Measurements from ENCODE around the gene HOXA4.
A peak's percentile ranks its signal among the peaks of the same experiment; 100 is the strongest.

HOXA4 gene

DNA sequence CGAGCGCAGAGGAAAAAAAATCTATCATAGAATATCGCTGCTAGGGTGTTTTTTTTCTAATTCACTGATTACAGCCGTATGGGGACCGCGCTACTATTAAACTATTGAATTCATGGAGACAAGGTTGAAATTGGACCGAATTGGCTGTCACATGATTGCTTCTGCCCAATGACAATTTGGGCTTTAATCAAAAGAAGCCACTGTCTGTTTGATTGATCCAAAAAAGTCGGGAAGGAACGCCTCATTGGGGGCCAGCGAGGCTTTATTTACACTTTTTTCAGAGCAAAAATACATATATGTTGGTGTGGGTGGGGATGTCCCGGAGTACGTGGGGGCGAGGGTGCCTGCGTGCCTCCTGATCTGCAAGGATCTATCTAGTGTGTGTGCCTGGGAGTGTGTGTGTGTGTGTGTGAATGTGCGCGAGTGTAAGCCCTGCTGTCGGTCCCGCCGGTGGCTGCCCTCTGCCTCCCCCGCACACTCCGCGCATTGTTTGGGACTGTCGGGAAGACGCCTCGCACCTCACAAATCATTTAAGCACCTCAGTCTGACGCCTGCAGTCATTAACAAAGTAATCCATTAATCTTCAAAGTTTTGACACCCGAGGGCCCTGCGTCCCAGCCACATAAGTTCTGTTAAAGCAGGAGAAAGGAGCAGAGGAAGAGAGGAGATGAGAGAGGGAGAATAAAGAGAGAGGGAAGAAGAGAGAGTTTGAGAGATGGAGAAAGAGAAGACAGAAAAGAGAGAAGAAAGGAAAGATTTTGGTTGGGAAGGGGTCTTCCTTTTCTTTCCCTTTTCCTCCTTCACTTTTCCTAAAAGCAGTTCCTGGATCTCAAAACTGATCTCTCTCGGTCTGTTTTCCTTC, 27.7 kb downstream of the HOXA4 start, which contains the start of gene HOXA2:
HOXA2 (minus strand) TSS at position 103 of the 862 bp plus-strand sequence. CDS start 183 bp downstream, outside the sequence.
- DNase-seq, result no peak

GRCh38 chr7:27101957-27102580, 28.5 kb downstream of the HOXA4 start:
- no peak for DNase-seq

GRCh38 chr7:27101171-27101956, 29.2 kb downstream of the HOXA4 start:
- no peak for DNase-seq

DNA sequence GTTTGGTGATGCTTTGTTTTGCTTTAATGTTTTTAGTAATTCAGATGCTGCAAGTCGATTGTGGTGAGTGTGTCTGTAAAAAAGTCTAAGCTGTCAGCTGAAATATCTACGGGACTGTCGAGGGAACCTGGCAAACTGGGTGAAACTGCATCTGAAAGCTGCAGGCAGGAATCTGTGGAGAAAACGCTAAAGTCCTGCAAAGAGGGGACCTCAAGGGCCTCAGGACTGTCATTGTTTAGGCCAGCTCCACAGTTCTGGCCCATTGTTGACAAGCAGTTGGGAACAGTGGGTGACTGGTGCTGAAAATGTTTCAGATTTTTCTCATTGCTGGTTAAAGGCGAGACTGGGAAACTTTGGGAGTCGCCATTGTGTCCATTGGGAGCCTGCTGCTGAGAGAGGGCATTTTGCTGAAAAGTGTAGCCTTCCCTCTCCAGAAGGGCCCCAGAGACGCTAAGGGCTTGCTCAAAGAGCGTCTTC, 29.8 kb downstream of the HOXA4 start:
- no peak for DNase-seq

DNA sequence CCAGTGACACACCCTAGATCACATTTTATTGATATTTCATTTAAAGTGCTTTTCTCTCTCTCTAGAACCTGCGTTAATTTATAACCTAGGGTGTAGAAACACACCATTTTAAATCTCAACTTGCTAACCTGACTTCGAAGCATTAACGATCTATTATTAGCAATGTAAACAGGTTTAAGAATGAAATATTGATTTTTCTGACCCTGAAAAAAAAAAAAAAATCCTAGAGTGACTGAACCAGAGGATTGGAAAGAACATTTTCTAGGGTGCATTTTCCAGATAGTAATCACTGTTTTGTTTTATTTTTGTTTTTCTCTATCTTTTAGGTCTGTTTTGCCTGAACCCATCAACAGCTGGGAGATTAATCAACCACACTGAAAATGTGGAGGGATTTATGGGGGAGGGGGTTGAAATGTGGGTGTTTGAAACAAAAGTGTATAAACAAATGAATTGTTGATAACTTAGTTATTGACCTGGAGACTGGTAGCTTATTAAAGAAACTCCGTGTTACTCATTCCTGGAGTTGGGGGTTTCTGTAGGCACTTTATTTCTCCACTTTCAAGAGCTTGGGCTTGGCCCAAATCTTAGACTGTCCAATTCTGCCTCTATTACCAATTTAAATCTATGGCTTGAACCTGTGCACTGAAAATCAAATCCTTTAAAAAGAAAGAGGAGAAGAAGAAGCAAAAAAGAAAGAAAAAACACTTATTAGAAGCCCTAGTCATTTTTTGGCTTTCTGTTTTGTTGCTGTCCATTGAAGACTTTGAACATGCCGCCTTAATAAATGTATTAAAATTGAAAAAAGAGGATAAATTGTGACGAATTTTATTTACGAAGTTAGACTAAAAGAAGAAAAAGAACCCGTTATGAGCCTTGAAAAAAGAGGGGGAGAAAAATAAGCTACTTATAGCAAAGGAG, 30.8 kb downstream of the HOXA4 start:
- DNase-seq, result no peak

- no peak for DNase-seq
Measured at GRCh38 chr7:27098578-27099451, 31.7 kb downstream of the HOXA4 start.

GRCh38 chr7:27097686-27098577, 32.6 kb downstream of the HOXA4 start:
- no peak for DNase-seq

GRCh38 chr7:27096768-27097514, 33.6 kb downstream of the HOXA4 start:
- no peak for DNase-seq

DNA sequence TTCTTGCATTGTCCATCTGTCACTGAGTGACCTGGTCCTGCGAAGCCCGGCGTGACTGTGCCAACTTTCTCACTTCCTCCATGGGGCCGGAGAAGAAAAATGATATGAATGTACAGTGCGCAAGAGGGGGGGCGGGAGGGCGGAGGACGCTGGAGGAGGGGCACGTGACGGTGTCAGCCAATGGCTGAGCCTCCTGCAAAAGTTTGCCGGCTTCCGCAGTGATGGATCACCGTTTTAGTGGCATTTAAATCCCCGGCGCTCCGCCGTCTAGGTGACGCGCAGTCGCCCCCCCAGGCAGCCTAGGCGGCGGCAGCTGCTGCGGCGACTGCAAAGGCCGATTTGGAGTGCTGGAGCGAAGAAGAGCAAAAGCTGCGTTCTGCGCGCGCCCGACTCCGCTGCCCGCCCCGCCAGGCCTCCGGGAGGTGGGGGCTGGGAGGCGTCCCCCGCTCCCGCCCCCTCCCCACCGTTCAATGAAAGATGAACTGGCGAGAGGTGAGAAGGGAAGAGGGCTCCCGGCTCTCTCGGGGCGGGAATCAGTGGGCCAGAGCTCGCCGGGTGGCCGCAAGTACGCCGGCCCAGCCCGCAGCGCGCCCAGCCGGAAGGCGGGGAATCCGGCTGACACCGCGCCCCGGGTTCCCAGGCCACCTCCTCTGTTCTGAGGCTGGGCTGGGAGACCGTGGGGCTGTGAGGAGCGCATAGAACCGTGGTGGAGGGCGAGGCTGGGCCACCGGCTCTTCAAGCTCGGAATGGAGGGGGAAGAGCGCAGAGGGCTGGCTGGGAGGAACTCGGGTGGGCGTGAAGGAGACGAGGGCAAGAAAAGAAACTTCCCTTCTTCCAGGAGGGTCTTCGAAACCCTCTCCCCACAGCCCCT, 34.4 kb downstream of the HOXA4 start, which contains the start of gene HOXA1:
HOXA1 (minus strand) TSS at position 104 of the 871 bp plus-strand sequence; CDS start at position 16, 88 bp downstream.
- DNase-seq, result peak; percentile 45

- no peak for DNase-seq
Measured at GRCh38 chr7:27095050-27095896, 35.3 kb downstream of the HOXA4 start.

DNA sequence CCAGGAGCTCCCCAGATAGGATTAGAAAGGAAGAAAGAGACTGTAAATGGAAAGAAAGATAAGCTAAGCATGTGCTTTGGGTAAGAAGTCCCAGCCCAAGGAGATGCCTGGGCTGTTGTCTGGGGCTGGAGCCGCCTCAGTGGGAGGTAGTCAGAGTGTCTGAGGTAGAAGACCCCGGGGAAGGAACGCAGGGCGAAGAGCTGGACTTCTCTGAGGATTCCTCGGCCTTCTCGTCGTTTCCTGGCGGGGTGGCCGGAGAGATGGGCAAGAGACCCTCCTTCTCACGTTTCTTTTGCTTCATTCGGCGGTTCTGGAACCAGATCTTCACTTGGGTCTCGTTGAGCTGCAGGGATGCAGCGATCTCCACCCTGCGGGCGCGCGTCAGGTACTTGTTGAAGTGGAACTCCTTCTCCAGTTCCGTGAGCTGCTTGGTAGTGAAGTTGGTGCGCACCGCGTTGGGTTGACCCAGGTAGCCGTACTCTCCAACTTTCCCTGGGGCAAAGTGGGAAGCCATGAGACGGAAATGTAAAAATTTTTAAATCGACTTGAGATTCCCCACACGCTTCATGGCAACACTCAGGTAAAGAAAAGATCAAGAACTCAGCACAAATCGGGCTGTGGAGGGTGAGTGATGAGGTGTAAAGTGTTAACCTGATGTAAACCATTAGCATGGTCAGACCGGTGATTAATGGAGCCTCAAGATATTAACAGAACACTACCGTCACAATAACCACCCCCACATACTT, 36.1 kb downstream of the HOXA4 start:
- DNase-seq, result no peak

GRCh38 chr7:27093184-27093895, 37.2 kb downstream of the HOXA4 start:
- DNase-seq, result no peak

GRCh38 chr7:27092819-27093110, 37.8 kb downstream of the HOXA4 start:
- DNase-seq, result no peak

DNA sequence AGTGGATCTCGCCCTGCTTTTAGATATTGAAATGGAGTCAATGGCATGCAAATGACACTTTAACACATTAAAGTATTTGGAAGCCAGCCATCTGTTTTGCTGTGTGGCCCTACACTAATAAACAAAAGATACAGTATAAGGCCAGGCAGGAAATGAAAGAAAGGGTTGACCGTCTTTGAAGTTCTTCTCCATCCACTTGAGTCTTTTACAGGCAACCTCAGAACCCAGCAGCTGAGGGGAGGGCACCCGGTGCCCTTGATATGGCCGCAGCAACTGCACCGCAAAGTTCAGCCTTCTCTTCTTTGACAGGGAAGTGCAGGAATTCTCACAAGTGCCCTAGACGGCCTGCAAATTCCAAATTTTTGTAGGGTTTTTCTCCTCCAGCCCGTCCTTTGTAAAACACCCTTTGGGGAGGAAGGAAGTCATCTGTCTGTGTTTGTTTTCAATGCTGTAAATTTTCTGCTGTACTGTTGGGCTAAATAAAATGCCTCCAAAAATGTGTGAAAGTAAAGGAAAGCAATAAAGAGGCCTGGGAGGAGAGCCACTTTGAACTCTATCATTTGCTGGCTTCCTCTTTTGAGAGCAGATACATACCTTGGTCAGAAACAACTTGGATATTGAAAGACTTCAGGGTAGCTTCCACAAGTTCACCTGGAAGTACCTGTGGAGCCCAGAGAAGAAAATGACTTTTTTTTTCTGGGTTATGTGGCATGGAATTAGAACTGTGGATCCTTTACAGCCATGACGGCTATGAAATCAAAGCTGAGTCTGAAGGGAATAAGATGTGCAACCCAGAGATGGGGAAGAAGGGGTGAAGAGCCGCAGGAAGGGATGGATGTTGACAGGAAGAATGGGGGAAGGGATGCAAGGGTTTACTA, 38.4 kb downstream of the HOXA4 start:
- no peak for DNase-seq

GRCh38 chr7:27091105-27091504, 39.5 kb downstream of the HOXA4 start:
- no peak for DNase-seq
